WERI-Rb-1 (cell line): ENCODE data around the gene CCDC47.

ENCODE experiments used
- DNase-seq: peaks from one replicate; pipeline ENCODE4 v3.0.0-alpha.2; 2020
- H3K27ac ChIP-seq: fragments of 250-450 bp; sonication (Bioruptor Pico); 2 replicates; pipeline ENCODE4 v1.5.1; 2020; ENCODE audit warnings: mild to moderate bottlenecking, moderate library complexity
- H3K27me3 ChIP-seq: fragments of 250-450 bp; sonication (Bioruptor Pico); 2 replicates; pipeline ENCODE4 v1.5.1; 2021; ENCODE audit warnings: mild to moderate bottlenecking, low read depth, moderate library complexity; ENCODE audit not compliant: insufficient read depth, severe bottlenecking
- H3K36me3 ChIP-seq: fragments of 250-450 bp; sonication (Bioruptor Pico); 2 replicates; pipeline ENCODE4 v1.5.1; 2020; ENCODE audit warnings: mild to moderate bottlenecking, moderate library complexity
- H3K4me3 ChIP-seq: 2 replicates; pipeline ENCODE4 v1.5.1; 2011; ENCODE audit warnings: low read depth, mild to moderate bottlenecking, control low read depth, low read length
- H3K9me3 ChIP-seq: fragments of 250-450 bp; sonication (Bioruptor Pico); 2 replicates; pipeline ENCODE4 v1.5.1; 2021; ENCODE audit warnings: mild to moderate bottlenecking, moderate library complexity; ENCODE audit not compliant: severe bottlenecking
- CTCF ChIP-seq: IDR thresholded peaks from 2 replicates; pipeline ENCODE4 v1.5.1; 2011; ENCODE audit warnings: low read depth, mild to moderate bottlenecking, control low read depth, inconsistent platforms, low read length

The CCDC47 gene

DNA sequence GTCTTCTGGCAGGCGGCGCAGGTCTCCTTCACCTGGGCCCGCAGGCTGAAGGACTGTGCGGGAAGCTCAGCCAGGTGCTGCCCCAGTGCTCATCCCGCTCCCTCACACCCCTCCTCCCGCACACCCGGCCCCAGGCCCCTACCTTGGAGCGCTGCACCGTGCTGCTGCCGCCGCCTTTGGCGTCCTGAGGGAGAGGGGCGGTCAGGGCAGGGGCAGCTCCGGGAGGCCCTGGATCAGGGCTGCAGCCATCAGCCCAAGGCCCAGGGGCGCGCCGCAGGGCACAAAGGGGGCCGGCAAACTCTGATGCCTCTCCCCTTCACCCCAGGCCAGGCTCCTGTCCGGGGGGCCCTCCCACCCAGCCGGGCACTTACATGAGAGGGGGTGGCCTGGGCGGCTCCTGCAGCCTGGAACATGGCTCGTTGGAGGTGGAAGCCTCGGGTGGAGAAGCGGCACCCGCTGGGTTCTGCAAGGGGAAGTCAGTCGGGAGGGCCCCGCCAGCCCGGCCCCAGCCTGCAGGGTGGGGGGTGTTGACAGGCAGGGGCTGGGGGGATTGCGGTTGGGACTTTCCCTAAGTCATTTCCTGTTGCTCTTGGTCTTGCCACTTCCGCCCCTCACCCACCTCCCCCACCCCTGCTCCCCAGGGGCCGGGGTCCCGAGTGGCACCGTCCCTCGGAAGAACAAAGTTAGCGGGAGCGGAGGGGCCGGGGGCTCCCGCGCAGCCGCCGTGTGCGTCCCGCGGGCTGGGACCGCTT lies 74.3 kb downstream of the CCDC47 start:
- peaks cover 46% of the 10 kb centered on the region for H3K36me3 ChIP-seq

GRCh38 chr17:63698381-63698885 lies 75.0 kb downstream of the CCDC47 start:
- TF ChIP-seq CTCF, result no peak
- H3K27ac ChIP-seq, result no peak overlapping the region
- peak overlapping the region; percentile 55; the same call in 1 of the 2 replicates for H3K4me3 ChIP-seq

More for the DNA sequence above, 74.3 kb downstream of the CCDC47 start:
- H3K27me3 ChIP-seq, result no peaks in the 10 kb centered on the region
- H3K9me3 ChIP-seq, result no peaks in the 10 kb centered on the region
- DNase-seq, result no peak
- peak overlapping the region; percentile 55 for H3K4me3 ChIP-seq
- TF ChIP-seq CTCF, result no peak
- H3K27ac ChIP-seq, result peak overlapping the region; percentile 82

GRCh38 chr17:63697341-63698286 lies 75.8 kb downstream of the CCDC47 start:
- peaks cover 43% of the 10 kb centered on the region for H3K36me3 ChIP-seq
- peak; percentile 79 for DNase-seq
- H3K27ac ChIP-seq, result no peak overlapping the region; the same call in 1 of the 2 replicates
- H3K27me3 ChIP-seq, result no peaks in the 10 kb centered on the region
- H3K4me3 ChIP-seq, result no peak overlapping the region
- peak; percentile 81 for TF ChIP-seq CTCF
- no peaks in the 10 kb centered on the region for H3K9me3 ChIP-seq

More at GRCh38 chr17:63698381-63698885, 75.0 kb downstream of the CCDC47 start:
- Histone ChIP-seq H3K36me3 (peaks cover 46% of the 10 kb centered on the region), H3K9me3 (no peaks in the 10 kb centered on the region), H3K27me3 (no peaks in the 10 kb centered on the region)
- no peak for DNase-seq

GRCh38 chr17:63696381-63696961 lies 76.9 kb downstream of the CCDC47 start:
- Histone ChIP-seq H3K9me3 (no peaks in the 10 kb centered on the region), H3K36me3 (peaks cover 46% of the 10 kb centered on the region), H3K4me3 (no peak overlapping the region), H3K27ac (peak overlapping the region; percentile 11; the same call in 1 of the 2 replicates), H3K27me3 (no peaks in the 10 kb centered on the region)
- TF ChIP-seq CTCF, result peak; percentile 89
- DNase-seq, result peak; percentile 79

GRCh38 chr17:63695889-63696288 lies 77.5 kb downstream of the CCDC47 start:
- no peaks in the 10 kb centered on the region for H3K27me3 ChIP-seq
- H3K36me3 ChIP-seq, result peaks cover 51% of the 10 kb centered on the region
- H3K27ac ChIP-seq, result no peak overlapping the region
- no peak overlapping the region for H3K4me3 ChIP-seq
- no peak for DNase-seq
- no peaks in the 10 kb centered on the region for H3K9me3 ChIP-seq
- TF ChIP-seq CTCF, result no peak
